Gastrocnemius medialis (tissue), 4 donors: ENCODE measurements around the gene UBAP1L.
A peak's percentile ranks its signal among the peaks of the same experiment; 100 is the strongest.

Experiments used
- CTCF ChIP-seq, 5 experiments: fragments of 450-650 bp in 3 of 5; fragments of 200-600 bp in 2 of 5; sonication (generic) in 2 of 5; IDR thresholded peaks in 4 of 5; conservative IDR thresholded peaks in 1 of 5; 1 replicate in 4 of 5; 2 replicates in 1 of 5; pipeline ENCODE4 v1.5.1; 2016 to 2019; ENCODE audit warnings: antibody characterized with exemption in 5 of 5, mild to moderate bottlenecking in 3 of 5, moderate library complexity in 3 of 5
- POLR2A ChIP-seq, 2 donors: fragments of 450-650 bp; IDR thresholded peaks; one replicate each; pipeline ENCODE4 v1.6.1; 2017; ENCODE audit warnings: antibody characterized with exemption in 2 of 2, mild to moderate bottlenecking in 2 of 2, moderate library complexity in 2 of 2

GRCh38 chr15:65101891-65102708, 12.9 kb downstream of the UBAP1L start:
- TF ChIP-seq CTCF (IDR thresholded peaks at IDR 0.05 in 4 of 5, conservative IDR thresholded peaks at IDR 0.05 in 1 of 5) = peak in 1 of 5 experiments; percentile 17
- no peak for TF ChIP-seq POLR2A (IDR thresholded peaks at IDR 0.05)
